Measurements from ENCODE around the gene TXNIP.

DNA sequence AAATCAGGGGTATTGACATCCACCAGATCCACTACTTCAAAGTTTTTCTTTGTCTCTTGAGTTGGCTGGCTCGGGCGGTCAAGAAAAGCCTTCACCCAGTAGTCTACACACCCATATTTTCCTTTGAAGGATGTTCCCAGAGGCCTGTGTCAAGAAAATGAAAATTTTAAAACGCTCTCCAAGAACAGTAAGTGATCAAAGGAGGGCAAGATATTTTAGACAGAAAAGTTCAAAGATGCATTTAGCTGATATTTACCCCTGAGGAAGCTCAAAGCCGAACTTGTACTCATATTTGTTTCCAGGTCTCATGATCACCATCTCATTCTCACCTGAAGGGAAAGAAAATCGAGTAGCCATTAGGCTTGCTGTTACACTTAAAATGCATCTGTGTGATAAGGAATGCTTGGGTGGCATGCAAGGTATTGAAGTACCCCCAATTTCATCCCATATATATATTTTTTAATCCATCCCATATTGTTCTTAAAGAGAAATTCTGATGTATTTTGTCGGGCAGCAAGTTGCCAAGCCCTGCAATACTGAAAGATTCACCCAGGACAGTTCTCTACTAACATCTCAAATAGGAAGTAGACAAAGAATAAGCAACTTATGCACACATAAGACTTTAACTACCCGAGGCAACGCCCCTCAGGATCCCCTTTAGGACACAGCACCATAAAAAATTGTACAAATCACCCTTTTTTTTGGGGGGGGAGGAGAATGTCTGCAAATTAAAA lies 1.1 kb downstream of the TXNIP start:
- TF ChIP-seq, protein P1, sequence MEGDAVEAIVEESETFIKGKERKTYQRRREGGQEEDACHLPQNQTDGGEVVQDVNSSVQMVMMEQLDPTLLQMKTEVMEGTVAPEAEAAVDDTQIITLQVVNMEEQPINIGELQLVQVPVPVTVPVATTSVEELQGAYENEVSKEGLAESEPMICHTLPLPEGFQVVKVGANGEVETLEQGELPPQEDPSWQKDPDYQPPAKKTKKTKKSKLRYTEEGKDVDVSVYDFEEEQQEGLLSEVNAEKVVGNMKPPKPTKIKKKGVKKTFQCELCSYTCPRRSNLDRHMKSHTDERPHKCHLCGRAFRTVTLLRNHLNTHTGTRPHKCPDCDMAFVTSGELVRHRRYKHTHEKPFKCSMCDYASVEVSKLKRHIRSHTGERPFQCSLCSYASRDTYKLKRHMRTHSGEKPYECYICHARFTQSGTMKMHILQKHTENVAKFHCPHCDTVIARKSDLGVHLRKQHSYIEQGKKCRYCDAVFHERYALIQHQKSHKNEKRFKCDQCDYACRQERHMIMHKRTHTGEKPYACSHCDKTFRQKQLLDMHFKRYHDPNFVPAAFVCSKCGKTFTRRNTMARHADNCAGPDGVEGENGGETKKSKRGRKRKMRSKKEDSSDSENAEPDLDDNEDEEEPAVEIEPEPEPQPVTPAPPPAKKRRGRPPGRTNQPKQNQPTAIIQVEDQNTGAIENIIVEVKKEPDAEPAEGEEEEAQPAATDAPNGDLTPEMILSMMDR (conservative IDR thresholded peaks at IDR 0.05) = no peak
- no peak for TF ChIP-seq EZH2 (IDR thresholded peaks at IDR 0.05; ENCODE audit: low read depth)
